ENCODE data around the gene TDRD1. TPM values are rescaled to one million over a fixed set of nuclear protein-coding genes. Genes with fewer than 3 reads are reported as not detected.
A peak's percentile ranks its signal among the peaks of the same experiment; 100 is the strongest.

TDRD1 gene
- polyA plus RNA-seq, 4 donors: 0.06 to 0.11 (median 0.07) TPM; not detected in 1

DNA sequence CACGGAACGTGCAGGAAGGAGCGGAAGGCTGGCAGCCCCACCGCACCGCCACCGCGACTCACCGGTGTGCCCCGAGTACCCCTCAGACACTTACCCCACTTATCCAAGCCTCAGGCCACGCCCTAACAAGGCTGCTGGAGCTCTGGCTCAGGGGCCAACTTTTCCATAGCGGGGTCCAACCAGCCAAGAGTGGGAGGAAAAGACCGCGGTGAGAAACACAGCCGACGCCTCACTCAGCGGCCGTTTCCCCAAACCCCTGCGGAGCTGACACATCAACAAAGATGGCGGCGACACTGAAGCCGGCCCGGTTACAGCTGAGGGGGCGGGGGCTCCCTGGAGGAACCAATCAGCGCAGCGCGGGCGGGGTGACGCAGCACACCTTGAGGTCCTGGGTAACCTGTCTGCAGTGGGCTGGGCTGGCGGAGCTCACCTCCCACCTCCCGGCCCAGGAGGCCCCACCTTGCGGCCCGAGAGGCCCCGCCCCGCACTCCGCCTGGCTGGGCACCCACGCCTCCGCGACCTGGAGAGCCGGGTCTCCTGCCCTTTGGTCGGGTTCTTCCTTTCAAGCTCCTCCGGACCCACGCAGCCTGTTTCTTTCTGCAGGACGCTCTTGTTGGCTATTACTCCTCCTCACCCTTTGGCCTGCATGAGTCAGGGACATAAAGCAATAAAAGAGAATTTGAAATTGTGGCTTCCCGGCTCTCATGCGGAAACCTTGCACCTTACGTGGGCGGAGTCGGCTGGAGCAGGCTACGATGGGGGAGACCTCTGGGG, 5.0 kb upstream of the TDRD1 start, which contains the start of gene CCDC186:
TSS of gene CCDC186 (minus strand) at position 283 of the 774 bp plus-strand sequence. CDS start 10,935 bp downstream, outside the sequence.
- DNase-seq (ENCODE audit: low read depth in 4 of 4, low spot score in 3 of 4): peak; percentile 84 to 86 (median 85)

DNA sequence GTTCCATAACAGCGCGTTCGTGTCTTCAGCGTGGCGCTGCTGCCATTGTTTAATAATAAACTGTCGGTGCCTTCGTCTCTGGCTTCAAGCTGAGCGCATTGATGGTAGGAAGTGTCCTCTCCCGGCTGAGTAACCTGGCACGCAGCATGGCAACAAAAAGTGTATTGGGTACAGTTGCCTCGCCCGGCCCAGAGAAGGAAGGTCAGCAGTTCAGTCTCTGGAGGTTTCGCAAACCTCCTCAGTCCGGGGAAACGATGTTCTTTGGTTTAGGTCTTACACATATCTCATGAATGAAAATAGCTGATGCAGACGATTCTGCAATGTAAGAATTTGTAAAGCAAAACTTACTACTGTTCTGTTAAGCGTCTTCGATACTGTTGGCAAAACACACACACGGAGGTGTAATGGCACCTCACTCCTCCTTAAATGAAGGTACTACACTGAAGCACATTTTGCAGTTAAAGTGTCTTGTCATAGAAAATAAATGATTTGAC, 4.4 kb upstream of the TDRD1 start:
- no peak for DNase-seq (ENCODE audit: low read depth in 4 of 4, low spot score in 3 of 4)

DNA sequence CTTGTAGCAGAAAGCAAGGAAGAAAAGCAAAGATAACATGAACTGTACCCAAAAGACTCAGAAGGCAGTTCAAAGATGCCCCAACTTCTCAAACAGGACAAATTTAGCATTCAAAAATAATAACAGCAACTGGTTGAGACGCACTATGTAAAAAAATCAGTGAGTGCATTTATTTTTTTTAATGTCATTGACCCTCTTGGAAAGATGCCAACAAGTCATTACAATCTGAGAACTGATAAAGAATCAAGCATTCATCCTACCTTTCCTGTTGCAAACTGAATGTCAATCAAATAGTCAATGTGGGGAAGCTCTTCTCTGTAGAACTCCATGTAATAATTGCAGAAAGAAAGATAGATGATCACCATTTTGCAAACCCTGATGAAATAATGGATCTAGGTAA, 3.5 kb upstream of the TDRD1 start:
- no peak for DNase-seq (ENCODE audit: low read depth in 4 of 4, low spot score in 3 of 4)

DNA sequence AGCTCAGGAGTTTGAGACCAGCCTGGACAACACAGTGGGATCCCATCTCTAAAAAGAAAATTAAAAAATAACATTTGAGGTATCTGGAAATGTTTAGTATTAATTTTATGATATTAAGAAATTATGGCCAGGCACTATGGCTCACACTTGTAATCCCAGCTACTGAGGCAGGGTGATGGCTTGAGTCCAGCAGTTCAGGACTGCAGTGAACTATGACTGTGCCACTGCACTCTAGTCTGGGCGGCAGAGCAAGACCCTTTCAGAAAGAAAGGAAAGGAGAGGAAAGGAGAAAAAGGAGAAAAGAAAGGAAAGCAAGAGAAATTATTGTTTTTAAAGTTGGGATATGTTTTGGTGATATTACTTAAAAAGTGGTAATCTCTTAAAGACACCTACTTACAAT, 2.6 kb upstream of the TDRD1 start:
- DNase-seq (ENCODE audit: low read depth in 4 of 4, low spot score in 3 of 4): no peak

DNA sequence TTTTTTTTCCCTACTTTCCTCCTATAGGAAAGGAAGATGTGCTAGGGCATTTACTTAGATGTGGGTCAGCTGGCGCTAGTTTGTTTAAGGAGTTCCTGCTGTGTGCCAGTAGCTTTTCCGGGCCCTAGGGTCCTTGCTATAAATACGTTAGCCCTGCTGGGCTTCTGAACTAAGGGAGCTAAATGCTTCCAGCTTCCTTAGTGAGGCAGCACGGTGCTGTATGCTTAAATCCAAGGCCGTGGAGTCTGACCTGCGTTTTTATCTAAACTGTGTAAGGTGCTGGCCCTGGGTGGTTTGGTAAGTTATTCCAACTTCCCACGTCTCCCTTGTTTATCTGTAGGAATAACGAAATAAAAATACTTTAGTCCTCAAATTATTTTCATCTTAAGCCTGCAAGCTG, 594 bp downstream of the TDRD1 start:
- no peak for DNase-seq (ENCODE audit: low read depth in 4 of 4, low spot score in 3 of 4)

DNA sequence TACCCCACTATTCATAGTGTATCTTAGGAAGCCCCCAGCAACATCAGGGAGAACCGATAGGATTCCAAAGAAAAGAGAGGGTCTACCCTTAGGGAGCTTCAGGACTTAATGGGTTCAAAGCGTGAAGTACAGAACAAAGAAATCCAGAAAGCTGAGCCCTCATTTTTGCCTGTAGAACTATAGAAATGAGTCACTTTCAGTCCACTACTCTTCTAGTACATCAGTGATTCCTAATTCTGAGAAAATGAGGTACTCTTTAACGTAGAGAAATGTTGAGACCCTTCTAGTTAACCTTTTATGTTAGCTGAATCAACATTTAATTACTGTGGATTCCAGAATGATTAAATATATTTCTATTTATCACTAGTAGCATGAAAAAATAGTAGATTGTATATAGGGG, 1.8 kb downstream of the TDRD1 start:
- DNase-seq (ENCODE audit: low read depth in 4 of 4, low spot score in 3 of 4): no peak

DNA sequence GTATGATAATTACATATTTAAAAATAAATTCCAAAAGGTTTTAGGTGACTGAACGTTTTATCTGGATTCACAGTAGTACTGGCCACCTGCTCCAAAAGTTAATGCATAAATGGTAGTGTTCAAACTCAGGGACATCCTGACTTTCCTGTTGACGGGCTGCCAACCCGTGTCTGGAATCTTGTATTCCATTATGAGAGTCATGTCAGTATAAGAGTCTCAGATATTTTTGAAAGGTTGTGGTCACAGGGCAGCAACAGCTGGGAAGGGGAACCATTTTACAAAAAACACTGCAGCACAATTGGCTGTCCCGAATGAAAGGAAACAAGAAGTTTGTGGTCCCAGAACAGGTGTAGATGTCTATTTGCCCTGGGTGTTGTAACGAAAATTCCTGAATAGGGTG, 2.8 kb downstream of the TDRD1 start:
- no peak for DNase-seq (ENCODE audit: low read depth in 4 of 4, low spot score in 3 of 4)

DNA sequence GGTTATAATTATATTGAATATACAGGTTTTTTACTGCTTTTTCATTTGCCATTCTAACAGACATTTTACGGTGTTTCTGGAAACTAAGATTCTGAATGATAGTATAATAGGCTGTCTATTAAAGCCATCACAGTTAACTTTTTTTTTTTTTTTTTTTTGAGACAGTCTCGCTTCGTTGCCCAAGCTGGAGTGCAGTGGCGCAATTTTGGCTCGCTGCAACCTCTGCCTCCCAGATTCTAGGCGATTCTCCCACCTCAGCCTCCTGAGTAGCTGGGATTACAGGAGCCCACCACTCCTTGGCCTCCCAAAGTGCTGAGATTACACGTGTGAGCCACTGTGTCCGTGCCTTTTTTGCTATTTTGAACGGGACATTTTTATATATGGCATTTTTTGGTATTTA, 4.4 kb downstream of the TDRD1 start:
- DNase-seq (ENCODE audit: low read depth in 4 of 4, low spot score in 3 of 4): no peak

DNA sequence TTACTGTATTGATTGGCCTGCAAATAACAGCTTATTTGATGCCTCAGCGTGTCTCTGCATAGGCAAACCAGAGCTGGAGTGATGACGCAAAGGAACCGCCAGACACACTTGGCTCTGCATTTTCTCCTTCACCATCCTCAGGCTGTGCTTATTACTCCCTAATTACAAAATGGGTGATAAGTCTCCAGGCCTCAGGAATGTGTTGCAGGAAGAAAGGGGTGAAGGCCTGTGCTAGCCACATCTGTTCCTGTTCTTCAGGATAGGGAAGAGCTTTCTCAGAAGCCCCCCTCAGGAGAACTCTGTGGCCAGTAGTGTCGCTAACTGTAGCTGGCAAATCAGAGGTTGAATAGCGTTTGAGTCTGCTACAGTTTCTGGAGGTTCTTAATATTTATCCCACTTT, 5.1 kb downstream of the TDRD1 start:
- no peak for DNase-seq (ENCODE audit: low read depth in 4 of 4, low spot score in 3 of 4)

DNA sequence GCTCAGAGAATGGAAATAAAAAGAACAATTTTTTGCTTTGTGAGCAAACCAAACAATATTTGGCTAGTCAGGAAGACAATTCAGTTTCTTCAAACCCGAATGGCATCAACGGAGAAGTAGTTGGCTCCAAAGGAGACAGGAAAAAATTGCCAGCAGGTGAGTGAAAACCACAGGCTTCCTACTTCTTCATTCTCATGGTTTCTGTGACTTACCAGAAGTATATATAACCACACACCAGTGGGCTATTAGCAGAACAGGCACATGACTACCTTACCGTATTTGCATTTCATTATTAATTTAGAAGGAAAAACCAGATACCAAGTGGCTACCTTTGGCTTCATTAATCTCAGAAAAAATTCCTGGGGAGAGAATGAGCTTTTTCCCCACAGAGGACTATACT, 8.8 kb downstream of the TDRD1 start:
- DNase-seq (ENCODE audit: low read depth in 4 of 4, low spot score in 3 of 4): no peak

DNA sequence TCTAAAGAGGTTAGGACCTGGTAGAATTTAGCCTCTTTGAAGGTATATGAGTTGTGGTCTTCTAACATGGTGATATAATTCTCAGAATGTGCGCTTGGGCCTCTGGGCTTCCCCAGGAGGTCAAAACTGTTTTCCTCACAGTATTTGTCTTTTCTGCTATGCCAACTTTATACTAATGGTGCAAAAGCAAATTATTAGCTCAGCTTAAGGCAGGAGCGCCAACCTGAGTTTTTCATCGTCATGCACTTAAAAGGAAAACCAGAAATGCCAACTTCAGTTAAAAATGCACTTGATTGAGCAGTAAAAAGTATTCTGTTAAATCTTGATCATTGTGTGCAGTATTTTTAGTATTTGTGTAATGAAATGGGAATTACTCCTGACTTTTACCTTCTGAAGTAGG, 9.7 kb downstream of the TDRD1 start:
- no peak for DNase-seq (ENCODE audit: low read depth in 4 of 4, low spot score in 3 of 4)

DNA sequence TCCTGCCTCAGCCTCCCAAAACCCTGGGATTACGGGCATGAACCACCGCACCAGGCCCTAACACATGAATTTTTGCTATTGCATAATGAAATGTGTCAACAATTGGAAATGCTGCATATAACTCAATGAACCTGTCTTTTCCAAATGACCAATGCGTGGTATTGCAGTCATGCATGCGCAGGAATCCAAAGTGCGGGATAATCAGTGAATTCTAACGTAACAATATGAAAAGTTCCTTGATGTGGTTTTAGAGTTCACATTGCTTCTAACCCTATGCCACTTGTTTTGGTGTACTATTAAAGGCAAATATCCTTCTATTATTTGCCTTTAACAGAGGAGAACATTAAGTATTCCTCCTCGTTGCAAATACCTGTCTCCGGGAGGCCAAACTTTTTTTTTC, 10.5 kb downstream of the TDRD1 start:
- no peak for DNase-seq (ENCODE audit: low read depth in 4 of 4, low spot score in 3 of 4)

DNA sequence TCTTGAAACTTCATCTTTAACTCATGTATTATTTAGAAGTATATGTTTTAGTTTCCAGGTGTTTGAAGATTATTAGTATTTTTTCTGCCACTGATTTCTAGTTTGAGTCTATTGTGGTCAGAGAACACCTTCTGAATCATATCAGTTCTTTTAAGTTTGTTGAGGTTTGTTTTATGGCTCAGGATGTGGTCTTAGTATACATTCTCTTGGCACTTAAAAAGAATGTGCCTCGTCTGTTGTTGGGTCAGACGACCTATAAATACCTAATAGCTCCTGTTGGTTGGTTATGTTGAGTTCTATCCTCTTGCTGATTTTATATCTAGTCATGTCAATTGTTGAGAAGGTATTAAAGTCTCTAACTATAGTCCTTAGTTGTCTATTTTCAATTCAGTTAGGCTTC, 15.9 kb downstream of the TDRD1 start:
- no peak for DNase-seq (ENCODE audit: low read depth in 4 of 4, low spot score in 3 of 4)

DNA sequence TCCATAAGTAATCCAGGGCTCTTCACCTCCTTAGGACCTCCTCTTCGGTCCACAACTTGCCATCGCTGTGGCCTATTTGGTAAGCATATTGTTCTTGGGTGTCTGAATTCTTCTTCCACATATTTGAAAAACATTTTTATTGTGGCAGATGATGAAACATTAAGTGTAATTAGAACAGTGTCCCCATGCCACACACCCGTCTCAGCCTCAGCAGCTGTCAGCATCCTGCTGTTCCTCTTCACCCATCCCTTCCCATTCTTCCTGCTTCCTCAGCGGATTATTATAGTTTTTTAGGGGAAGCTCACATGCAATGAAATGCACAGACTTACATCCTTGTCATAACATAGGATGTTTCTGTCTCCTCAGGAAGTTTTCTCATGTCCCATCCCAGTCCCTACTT, 20.1 kb downstream of the TDRD1 start:
- DNase-seq (ENCODE audit: low read depth in 4 of 4, low spot score in 3 of 4): no peak

DNA sequence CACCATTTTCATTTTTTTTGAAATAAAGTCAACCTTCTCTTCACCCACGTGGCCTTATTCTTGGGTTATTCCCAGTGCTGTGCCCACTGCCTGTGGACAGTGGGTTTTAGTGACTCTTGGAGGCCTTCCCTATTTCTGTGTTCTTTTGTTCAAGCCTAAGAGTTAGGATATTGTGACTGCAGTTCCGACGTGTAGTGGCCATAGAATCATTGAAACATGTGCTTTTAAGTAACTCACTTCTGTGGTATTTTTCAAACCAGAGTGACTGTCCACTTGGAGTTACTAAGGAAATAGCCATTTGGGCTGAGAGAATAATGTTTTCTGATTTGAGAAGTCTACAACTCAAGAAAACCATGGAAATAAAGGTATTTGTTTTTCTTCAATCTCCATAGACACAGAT, 23.7 kb downstream of the TDRD1 start:
- DNase-seq (ENCODE audit: low read depth in 4 of 4, low spot score in 3 of 4): no peak

DNA sequence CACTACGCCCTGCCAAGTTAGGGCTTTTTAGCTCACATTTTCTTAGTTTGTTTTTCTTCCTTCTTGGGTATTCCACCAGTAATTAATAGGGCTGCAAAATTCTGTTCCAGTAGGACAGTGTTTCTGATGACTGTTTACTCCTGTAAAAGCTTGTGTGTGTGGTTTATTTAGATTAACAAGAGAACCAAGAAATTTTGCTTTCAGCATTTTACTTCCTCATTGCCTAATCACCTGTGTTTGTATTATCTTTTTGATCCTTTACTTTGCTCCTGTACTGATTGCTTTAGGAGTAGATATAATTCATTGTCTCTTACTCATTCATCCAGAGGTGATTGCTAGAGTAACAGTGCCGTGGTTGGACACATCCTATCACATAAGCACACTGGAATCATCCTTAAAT, 27.7 kb downstream of the TDRD1 start:
- DNase-seq (ENCODE audit: low read depth in 4 of 4, low spot score in 3 of 4): no peak

DNA sequence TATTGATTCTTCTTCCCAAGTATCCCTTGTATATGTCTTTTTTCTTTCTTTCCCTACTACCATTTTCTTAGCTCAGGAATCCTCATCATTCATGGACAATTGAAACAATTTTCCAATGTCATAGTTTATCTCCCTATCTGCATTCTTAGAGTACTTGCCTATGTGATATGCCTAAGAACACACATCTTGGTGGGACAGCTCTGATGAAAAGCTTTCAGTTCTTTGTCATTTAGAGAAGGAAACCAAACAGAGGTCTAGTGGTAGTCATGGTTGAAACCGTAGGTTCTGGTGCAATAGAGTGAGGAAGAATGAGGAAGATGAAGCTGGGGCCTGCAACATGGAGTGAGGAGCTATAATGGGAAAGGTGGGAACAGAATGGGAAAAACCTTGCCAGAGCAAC, 28.2 kb downstream of the TDRD1 start:
- no peak for DNase-seq (ENCODE audit: low read depth in 4 of 4, low spot score in 3 of 4)

DNA sequence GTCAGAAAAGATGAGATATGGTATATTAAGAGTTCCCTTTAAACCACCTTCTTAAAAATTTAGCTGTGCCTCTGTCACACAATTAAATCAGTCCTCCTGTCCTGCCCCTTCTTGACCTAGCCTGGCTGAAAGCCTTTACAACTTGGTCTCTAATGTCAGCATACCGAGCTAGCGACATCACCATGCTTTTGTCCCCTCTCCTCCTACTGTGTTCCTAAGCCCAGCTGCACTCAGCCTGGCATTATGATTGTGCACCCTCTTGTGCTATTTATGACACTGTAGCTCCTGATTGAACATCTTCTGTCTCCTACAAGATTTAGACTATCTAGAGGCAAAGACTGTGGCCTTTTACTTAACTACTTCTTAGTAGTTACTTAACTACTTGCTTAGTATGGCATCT, 29.2 kb downstream of the TDRD1 start:
- DNase-seq (ENCODE audit: low read depth in 4 of 4, low spot score in 3 of 4): no peak

DNA sequence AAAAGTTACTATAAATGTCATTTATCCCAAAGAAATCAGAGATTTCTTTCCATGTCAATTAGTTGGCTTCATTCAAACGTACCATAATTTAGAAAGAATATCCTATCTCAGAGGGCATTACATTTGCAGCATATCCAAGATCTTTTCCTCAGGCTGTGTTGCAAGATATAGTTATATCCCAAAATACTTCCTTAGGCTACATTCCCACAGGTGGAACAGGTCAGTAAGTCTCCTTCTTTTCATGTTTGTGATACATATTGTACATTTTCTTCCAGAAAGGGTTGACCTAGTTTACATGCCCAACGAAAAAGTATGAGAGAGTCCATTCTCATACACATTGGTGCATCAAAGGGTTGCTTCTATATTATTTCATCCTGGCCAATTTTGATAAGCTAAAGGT, 33.0 kb downstream of the TDRD1 start:
- no peak for DNase-seq (ENCODE audit: low read depth in 4 of 4, low spot score in 3 of 4)

DNA sequence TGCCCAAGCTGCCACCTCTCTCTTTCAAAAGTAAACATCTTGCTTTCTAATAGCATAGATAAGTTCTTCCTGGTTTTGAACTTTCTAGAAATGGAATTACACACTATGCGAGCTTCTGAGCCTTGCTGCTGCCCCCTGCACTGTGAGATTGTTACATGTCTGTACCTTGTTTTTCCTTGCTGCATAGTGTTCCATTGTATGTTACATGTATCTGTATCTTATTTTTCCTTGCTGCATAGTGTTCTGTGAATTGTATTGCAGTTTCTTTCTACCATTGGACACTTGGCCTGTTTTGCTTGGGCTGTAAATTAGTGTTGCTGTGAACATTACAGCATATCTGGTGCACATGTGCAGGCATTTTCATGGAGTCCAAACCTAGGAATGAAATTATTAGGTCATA, 35.9 kb downstream of the TDRD1 start:
- DNase-seq (ENCODE audit: low read depth in 4 of 4, low spot score in 3 of 4): no peak

DNA sequence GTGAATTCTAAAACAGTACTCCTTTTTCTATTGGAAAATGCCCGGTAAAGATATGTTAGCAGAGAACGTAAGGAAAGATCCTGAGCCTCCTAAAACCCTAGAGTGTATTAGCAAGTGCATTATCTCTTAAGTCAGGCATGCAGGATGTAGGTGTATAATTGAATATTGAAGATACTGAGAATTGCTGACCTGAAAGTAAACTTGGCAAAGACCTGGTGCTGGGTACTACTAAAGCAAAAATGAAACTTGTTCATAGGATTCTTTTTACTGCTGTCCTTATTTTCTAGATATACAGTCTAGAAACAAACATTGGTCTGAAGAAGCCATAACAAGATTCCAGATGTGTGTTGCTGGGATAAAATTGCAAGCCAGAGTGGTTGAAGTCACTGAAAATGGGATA, 41.1 kb downstream of the TDRD1 start:
- DNase-seq (ENCODE audit: low read depth in 4 of 4, low spot score in 3 of 4): no peak

DNA sequence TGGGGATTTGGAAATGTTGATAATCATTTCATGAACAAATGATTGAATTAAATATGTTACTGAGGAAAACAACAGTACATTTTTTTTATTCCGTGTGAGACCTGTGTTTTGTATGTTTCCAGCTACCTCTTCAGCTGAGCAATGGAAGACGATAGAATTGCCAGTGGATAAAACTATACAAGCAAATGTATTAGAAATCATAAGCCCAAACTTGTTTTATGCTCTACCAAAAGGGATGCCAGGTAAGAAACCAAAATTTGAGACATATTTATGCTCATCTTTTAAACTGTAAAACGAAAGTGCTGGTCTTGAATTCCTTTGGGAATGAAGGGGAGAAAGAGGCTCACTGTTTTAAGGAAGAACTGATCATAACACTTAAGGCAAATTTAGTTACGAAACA, 42.1 kb downstream of the TDRD1 start:
- DNase-seq (ENCODE audit: low read depth in 4 of 4, low spot score in 3 of 4): no peak

DNA sequence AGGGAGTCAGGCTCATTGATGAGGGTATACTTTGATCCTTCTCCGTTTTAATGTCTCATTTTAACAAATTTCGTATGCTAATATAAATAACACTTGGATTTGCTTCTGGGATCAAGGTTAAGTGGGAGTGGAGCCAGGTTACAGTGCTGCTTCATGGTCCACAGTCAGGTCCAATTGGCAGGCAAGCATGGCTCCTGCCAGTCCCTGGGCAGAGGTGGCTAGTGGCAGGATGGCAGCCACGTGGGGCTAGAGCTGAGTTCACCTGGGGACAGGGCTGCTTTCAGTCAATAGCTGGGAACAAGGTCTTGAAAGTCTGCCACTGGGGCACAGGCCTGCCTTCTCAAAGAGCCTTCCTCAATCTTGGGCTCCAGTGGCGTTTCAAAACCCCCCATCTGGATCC, 43.9 kb downstream of the TDRD1 start:
- DNase-seq (ENCODE audit: low read depth in 4 of 4, low spot score in 3 of 4): no peak
